Left ventricle myocardium superior (tissue), 1 donor: ENCODE measurements around the gene HCAR2. TPM values are rescaled to one million over a fixed set of nuclear protein-coding genes. Genes with fewer than 3 reads are reported as not detected.
"Not testable (repeated sequence)": the region's sequence is repeated elsewhere in the genome, so short reads cannot be mapped to it uniquely, and the experiment has no call there.

Experiments used
- ATAC-seq: fragments of 200-7000 bp; cut with Tn5 transposase; one replicate; pipeline ENCODE4 v1.9.1; 2020; ENCODE audit warnings: mild to moderate bottlenecking, moderate library complexity
- DNase-seq: peaks from one replicate; pipeline ENCODE4 v3.0.0-alpha.2; 2020
- intact Hi-C: fragments of 100-400 bp; cut with micrococcal nuclease; formaldehyde crosslinking; loops from one replicate; pipeline ENCODE4 v1.11.0; 2022
- total RNA-seq: library from RNA; stranded (reverse); fragmentation: NEBNext Ultra II Directional; extraction: Animal tissue kit (Norgen Biotek cat#: 25700); gene quantifications from one replicate; pipeline ENCODE4 v1.2.1, GENCODE V29; 2021
- donor health status: DM: no; HTN: yes; CAD: no; lungs with severe emphysema.

The HCAR2 gene
- total RNA-seq, 1 donor from 2014 or later: 0.17 TPM

DNA sequence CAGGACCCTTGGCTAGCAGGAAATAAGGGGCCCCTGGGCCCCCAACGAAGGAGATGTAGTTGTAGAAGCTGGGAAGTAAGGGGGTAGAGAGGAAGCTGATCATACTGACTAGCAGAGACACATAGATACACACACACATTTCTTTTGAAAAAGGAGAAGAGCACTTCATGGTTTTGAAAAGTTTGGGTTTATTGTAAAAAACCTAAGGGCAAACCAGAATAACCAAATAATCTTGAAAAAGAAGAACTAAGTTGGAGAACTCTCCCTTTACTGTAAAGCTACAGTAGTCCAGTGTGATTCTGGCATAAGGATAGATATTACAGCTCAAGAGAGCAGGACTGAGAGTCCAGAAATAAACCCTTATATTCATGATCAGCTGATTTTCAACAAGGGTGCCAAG lies 19.2 kb upstream of the HCAR2 start:
- no peak for DNase-seq
- intact Hi-C loops: no loop called here
- no peak for ATAC-seq

DNA sequence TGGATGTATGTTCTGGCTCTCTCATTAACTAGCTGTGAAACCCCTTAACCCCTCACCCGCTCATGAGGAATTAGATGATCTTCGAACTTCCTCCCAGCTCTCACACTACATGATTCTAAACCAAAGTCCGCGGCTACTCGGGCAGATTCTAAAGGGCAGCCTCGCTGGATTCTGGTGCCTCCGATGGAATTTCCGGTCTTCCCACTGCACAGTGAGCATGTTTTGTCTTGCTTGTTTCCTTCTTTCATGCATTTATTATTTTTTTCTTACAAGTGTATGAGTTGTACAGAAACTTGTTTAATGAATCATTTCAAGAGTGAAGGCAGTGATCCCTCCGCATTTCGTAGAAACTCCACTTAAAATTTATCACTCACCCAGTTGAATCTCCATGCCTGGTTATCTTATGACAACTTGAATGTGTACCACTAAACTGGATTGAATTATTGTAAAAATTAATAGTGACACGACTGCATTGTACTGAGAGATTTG lies 17.9 kb upstream of the HCAR2 start:
- intact Hi-C loops: no loop called here
- DNase-seq: no peak
- ATAC-seq: no peak

DNA sequence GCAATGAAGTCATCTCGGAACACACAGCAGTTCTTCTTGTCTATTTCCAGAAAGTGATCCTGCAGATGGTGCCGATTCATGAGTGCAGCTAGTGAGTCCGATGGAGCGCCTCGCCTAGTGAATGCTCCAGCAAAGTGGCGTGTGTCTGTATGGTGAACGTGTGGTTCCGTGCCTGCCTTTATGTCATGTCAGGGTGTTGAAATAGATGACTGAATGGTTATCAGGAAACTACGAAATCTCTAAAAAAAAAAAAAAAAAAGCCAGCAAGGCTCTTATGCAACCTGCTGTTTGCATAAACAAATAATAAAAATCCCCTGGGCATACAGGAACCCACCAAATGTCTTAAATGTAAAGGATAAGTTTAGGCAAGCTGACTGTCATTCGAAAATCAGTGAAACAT lies 13.5 kb upstream of the HCAR2 start, which contains the start of gene HCAR3:
TSS of gene HCAR3 (minus strand) at position 154 of the 400 bp plus-strand sequence. CDS start at position 80, 74 bp downstream.
- intact Hi-C loops, ATAC-seq, DNase-seq: not testable (repeated sequence)

DNA sequence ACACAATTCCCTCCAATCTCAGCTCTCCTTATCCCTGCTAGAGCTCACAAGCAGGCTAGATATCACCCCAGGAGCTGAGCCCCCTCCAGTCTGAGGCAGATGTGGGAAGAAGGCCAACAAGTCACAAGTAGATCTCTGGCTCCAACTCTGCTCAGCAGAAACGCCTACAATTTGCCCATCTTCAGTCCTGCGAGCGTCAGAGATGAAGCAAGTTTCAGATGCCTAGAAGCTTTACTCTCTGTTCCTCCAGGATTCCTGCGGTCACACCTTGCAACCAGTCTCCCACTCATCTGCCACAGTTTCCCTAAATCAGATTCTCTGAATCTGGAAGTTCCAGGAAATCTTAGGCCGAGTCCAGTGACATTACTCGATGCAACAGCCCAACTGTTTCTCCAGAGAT lies 12.1 kb upstream of the HCAR2 start:
- intact Hi-C loops, ATAC-seq: not testable (repeated sequence)

DNA sequence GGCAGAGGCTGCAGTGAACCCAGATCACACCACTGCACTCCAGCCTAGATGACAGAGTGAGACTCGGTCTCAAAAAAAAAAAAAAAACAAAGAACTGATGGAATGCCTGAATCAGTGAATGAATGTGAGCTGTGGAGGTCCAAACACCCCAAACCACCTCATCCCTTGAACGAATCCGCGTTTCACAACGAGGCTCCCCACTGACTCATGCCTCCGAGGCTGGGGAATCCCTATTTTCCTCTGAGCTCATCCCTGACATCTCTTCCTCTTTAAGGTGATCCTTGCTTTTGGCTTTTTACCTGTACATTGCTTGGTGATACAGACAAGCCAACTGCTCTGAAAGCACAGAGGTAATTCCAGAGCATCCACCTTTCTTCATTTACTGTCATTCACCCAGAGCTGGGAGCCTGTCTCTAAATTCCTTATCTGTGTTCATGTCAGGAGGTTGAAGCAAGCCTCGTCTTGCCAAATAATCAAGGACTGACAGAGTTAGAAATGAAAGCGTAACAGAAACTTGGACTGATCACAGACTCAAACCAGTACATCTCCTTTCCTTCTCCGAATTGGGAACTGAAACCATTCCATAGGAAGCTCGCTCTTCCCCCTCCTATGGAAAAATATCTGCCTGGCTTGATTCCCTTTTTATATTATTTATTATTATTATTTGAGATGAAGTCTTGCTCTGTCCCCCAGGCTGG lies 10.5 kb upstream of the HCAR2 start:
- intact Hi-C loops, DNase-seq: not testable (repeated sequence)
- ATAC-seq: peak; percentile 43

More for the DNA sequence above, 12.1 kb upstream of the HCAR2 start:
- not testable (repeated sequence) for DNase-seq

DNA sequence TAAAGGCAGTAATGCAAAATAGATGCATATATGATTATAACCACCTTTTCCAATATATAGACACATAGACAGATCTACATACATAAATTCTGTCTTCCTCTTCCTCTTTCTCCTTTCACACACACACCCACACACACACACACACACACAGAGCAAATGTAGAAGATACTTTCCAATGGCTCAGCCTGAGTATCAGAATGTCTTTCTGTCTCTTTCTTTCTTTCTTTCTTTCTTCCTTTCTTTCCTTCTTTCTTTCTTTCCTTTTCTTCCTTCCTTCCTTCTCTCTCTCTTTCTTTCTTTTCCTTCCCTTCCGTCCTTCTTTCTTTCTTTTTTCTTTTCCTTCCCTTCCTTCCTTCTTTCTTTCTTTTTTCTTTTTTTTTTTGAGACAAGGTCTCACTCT lies 8.1 kb upstream of the HCAR2 start:
- DNase-seq, intact Hi-C loops, ATAC-seq: not testable (repeated sequence)

DNA sequence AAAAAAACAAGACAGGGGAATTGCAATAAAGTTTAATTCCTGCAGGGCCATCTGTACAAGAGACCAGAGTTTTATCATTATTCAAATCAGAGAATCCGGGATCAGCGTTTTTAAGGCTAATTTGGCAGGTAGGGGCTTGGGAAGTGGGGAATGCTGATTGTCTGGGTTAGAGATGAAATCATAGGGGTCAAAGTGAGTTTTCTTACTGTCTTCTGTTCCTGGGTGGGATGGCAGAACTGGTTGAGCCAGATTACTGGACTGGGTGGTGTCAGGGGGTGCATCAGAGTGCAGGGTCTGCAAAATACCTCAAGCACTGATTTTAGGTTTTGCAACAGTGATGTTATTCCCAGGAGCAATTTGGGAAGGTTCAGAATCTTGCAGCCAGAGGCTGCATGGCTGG lies 7.2 kb upstream of the HCAR2 start:
- ATAC-seq, intact Hi-C loops, DNase-seq: not testable (repeated sequence)

DNA sequence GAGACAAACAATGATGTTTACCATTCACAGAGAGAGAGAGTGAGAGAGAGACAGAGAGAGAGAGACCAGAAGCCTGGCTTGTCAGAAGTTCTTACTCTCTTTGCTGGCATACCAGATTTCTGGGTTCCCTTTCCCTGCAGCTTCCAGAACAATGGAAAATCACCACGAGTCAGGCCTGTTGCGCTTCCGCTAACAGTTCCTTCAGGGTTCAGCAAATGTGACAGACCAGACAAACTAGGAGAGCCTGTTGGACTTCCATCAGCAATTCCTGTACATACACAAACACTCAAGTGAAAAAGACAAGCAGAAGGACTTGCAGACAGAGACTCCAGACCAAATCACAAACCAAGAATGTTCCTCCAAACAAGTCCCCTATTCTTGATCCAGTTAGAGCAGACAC lies 6.1 kb upstream of the HCAR2 start:
- ATAC-seq, intact Hi-C loops, DNase-seq: not testable (repeated sequence)

DNA sequence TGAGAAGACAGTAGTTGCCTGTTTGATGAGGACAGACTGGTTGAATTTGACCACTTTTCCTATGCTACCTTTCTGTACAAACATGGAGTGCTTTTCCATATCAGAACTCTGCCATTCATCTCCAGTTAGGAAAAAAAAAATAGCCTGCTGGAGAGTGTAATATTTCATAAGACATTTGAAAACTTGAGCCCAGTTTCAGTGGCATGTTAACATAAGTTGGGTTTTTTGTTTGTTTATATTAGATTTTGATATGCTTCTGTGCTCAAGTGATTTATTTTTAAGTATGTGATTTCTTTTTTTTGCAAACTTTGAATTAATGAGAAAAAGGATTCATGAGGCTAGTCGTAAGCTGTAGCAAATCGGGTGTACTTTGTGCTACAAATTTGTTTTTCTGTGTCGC lies 684 bp upstream of the HCAR2 start:
- intact Hi-C loops, DNase-seq, ATAC-seq: not testable (repeated sequence)

DNA sequence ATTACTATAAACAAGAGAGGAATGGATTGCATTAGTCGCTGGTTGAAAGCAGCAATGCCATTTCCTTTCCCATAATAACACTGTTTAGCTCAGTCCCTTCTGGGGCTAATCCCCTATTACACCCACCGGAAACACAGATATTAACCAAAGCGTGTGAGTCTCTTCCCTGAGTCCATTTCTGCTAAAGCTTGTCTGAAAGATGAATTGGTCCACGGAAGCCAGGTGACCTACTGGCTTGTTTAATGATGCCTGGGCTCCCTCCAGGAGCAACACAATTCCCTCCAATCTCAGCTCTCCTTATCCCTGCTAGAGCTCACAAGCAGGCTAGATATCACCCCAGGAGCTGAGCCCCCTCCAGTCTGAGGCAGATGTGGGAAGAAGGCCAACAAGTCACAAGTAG lies 1.7 kb downstream of the HCAR2 start:
- ATAC-seq, DNase-seq, intact Hi-C loops: not testable (repeated sequence)

DNA sequence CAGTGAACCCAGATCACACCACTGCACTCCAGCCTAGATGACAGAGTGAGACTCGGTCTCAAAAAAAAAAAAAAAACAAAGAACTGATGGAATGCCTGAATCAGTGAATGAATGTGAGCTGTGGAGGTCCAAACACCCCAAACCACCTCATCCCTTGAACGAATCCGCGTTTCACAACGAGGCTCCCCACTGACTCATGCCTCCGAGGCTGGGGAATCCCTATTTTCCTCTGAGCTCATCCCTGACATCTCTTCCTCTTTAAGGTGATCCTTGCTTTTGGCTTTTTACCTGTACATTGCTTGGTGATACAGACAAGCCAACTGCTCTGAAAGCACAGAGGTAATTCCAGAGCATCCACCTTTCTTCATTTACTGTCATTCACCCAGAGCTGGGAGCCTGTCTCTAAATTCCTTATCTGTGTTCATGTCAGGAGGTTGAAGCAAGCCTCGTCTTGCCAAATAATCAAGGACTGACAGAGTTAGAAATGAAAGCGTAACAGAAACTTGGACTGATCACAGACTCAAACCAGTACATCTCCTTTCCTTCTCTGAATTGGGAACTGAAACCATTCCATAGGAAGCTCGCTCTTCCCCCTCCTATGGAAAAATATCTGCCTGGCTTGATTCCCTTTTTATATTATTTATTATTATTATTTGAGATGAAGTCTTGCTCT lies 3.0 kb downstream of the HCAR2 start:
- intact Hi-C loops, ATAC-seq, DNase-seq: not testable (repeated sequence)

DNA sequence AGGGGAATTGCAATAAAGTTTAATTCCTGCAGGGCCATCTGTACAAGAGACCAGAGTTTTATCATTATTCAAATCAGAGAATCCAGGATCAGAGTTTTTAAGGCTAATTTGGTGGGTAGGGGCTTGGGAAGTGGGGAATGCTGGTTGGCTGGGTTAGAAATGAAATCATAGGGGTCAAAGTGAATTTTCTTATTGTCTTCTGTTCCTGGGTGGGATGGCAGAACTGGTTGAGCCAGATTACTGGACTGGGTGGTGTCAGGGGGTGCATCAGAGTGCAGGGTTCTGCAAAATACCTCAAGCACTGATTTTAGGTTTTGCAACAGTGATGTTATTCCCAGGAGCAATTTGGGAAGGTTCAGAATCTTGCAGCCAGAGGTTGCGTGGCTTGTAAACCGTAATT lies 6.2 kb downstream of the HCAR2 start:
- intact Hi-C loops, ATAC-seq, DNase-seq: not testable (repeated sequence)

DNA sequence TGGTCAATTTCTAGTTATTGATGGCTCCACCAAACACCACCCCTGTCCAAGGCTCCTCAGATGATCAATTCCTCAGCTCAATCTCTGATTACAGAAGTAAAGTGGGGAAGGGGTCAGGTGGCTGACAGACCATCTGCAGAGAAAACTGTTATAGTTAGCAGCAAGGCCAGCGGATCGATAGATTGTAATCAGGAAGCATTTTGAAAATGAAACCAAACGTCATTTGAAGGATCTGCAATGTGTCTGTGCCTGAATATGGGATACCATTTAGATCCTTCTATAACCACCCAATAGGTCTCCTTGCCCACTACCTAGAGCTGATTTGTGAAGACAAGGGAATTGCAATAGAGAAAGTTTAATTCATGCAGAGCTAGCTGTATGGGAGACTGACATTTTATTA lies 11.6 kb downstream of the HCAR2 start:
- intact Hi-C loops: no loop called here
- no peak for ATAC-seq
- DNase-seq: no peak

DNA sequence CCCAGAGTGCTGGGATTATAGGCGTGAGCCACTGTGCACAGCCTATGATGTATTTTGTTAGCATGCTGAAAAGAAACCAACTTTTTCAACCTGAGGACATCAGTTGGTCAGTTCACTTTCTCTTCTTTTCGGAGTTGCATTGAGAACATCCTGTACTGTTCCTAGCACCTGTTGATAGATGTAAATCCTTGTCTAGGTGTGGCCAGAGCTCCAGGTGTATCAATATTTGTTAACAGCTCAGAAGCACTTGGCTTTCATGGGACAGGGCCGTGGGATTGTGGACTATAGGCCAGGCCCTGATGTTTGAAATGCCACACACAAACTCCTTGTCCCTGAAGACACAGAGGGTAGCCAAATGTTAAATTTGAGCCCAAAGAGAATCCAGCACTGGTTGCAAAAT lies 14.9 kb downstream of the HCAR2 start:
- DNase-seq (no peak), ATAC-seq (no peak)
- intact Hi-C loops: no loop called here

DNA sequence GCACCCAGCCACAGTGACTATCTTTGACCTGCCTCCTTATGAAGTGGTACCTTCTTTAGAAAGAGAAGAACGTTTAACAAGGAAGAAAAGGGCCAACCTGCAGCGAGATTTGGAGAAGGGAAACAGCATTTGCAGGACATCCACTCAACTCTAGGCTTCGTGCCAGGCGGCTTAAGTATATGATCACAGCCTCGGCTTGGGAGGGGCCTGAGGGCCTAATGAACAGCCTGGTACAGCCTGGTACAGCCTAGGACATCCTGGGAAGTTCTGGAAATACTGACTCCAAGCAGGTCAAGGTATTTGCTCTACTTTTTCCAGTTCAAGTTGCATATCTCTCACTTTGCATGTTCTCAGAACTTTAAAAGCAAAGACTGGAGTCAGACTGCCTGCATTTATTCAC lies 16.1 kb downstream of the HCAR2 start:
- ATAC-seq (no peak), DNase-seq (no peak)
- intact Hi-C loops: no loop called here

DNA sequence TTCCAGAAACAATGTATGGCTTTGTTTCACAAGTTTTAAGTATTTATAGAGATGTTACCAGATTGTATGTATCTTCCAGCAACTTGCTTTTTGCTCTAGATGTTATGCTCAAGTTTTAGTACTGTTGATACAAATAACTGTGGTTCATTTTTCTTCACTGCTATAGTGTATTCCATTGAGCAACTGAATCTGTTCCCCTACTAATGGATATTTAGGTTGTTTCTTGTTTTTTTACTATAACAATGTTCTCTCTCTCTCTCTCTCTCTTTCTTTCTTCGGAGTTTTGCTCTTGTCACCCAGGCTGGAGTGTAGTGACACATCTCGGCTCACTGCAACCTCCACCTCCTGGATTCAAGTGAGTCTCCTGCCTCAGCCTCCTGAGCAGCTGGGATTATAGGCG lies 16.6 kb downstream of the HCAR2 start:
- no peak for DNase-seq
- intact Hi-C loops: no loop called here
- no peak for ATAC-seq

DNA sequence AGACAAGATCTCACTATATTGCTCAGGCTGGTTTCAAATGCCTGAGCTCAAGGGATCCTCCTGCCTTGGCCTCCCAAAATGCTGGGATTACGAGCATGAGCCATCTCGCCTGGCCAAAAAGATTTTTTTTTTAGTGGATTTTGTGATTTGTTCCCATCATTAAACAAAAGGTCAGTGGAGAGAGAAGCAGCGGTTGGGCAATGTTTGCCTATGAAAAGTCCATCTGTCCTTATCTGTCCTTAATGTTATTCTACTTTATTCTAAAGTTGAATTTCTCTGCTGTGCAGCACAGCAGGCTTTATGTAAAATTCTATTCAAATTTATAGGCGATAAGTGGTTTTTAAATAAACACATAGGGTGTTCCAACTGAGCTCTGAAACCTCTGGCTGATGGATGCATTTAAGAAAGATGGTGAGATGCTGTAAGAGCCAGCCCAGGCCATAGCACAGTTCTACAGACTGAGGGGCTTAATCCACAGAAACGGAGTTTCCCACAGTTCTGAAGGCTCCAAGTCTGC lies 18.8 kb downstream of the HCAR2 start:
- ATAC-seq (no peak), DNase-seq (no peak)
- intact Hi-C loops: no loop called here

DNA sequence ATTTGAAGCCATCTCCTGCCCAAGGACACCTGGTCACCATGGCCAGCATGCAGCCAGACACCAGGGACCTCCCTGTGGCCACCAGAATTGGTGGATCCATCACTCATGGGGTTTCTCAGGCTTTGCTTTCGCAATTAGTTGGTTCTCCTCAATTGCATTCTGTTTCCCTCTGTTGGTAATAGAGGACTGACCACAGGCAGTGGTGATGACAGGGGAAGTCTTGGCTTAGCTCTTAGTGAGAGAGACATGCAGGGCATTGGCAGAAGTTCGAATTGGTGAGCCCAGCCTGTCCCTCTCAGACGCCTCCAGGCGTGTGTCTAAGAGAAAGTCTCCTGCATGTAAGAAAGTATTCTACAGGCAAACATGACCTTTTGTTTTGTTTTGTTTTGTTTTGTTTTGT lies 21.3 kb downstream of the HCAR2 start:
- DNase-seq (no peak), ATAC-seq (no peak)
- intact Hi-C loops: no loop called here

DNA sequence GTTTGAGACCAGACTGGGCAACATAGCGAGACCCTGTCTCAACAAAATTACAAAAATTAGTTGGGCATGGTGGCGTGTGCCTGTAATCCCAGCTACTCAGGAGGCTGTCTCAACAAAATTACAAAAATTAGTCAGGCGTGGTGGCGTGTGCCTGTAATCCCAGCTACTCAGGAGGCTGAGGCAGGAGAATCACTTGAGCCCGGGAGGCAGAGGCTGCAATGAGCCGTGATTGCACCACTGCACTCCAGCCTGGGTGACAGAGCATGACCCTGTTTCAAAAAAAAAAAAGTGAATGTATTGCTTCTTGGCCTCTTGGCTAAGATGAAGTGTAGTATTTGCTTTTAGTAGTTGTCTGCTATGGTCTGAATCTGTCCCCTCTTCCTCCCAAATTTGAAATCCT lies 22.2 kb downstream of the HCAR2 start:
- DNase-seq, intact Hi-C loops, ATAC-seq: not testable (repeated sequence)

DNA sequence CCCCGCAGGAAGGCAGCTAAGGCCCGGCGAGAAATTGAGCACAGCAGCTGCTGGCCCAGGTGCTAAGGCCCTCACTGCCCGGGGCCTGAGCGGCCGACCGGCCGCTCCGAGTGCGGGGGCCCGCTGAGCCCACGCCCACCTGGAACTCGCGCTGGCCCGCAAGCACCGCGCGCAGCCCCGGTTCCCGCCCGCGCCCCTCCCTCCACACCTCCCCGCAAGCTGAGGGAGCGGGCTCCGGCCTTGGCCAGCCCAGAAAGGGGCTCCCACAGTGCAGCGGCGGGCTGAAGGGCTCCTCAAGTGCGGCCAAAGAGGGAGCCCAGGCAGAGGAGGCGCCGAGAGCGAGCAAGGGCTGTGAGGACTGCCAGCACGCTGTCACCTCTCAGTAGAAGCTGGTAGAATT lies 26.4 kb downstream of the HCAR2 start:
- intact Hi-C loops, DNase-seq, ATAC-seq: not testable (repeated sequence)
